GM12892 (cell line): Measurements from ENCODE around the gene EXOC3L4.

Source experiments
- POLR2A ChIP-seq: IDR thresholded peaks from 2 replicates; pipeline ENCODE4 v1.6.1; 2011; ENCODE audit warnings: low read depth, low read length, control low read depth
- POLR2AphosphoS5 ChIP-seq: IDR thresholded peaks from 2 replicates; pipeline ENCODE4 v1.6.1; 2011; ENCODE audit warnings: low read depth, low read length, control low read depth
- TAF1 ChIP-seq: IDR thresholded peaks from 2 replicates; pipeline ENCODE4 v1.6.1; 2011; ENCODE audit warnings: low read depth, mild to moderate bottlenecking, control low read depth, low read length, borderline replicate concordance

GRCh38 chr14:103096387-103096786, 1.9 kb downstream of the EXOC3L4 start:
- TF ChIP-seq POLR2A, result no peak
- no peak for TF ChIP-seq POLR2AphosphoS5
- no peak for TF ChIP-seq TAF1
